ENCODE results near the gene PPFIBP1. TPM values are rescaled to one million over a fixed set of nuclear protein-coding genes. Genes with fewer than 3 reads are reported as not detected.

Gene PPFIBP1
- total and polyA plus RNA-seq, 9 of the 15 experiments (the other 6 are each of a cell fraction or from before 2014, with no cell fraction given), result 0.46 to 3.5 (median 1.8) TPM

DNA sequence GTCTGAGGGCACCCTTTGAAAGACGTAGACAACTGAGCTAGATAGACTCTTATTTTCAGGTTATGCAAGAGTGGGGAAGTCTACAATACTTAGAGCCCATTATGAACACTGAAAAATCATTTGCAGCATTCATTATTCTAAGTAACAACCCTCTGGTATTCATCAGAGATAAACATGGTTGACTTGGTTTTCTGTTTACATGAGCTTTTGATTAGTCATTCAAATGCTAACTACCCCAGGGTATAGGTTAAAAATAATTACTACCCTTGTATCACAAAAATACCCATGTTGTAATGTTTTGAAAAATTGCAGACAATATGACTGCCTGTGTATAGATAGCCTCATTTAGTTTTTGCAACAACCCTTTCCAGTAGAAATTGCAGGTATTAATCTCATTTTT, 78.5 kb downstream of the PPFIBP1 start:
- Histone ChIP-seq H3K79me2 (ENCODE audit: control insufficient read depth, insufficient read depth, low read length) (no peaks in the 10 kb centered on the region), H3K4me3 (no peak overlapping the region), H3K27ac (ENCODE audit: extremely low read depth, low read depth, low read length) (no peak overlapping the region), H3K9me1 (ENCODE audit: control insufficient read depth, insufficient read depth, low read length) (no peaks in the 10 kb centered on the region), H3K4me1 (replicated peaks in 1 of 2; ENCODE audit: control insufficient read depth in 2 of 2, insufficient read depth in 2 of 2, low read length in 2 of 2) (no peaks in the 10 kb centered on the region), H3K4me2 (ENCODE audit: insufficient read depth, low read length) (no peak overlapping the region), H2AFZ (ENCODE audit: low read depth, low read length) (no peak overlapping the region), H3K27me3 (ENCODE audit: control insufficient read depth in 2 of 2, insufficient read depth in 2 of 2, low read length in 2 of 2) (no peaks in the 10 kb centered on the region; a peak in 1 of 5 replicates), H4K20me1 (replicated peaks; ENCODE audit: control insufficient read depth, insufficient read depth, low read length) (no peaks in the 10 kb centered on the region), H3K9me3 (replicated peaks; ENCODE audit: control insufficient read depth, insufficient read depth, low read depth, low read length) (no peaks in the 10 kb centered on the region), H3K9ac (ENCODE audit: insufficient read depth in 1 of 2, low read depth in 2 of 2, low read length in 2 of 2) (no peak overlapping the region), H3K36me3 (ENCODE audit: control insufficient read depth, insufficient read depth, low read length) (no peaks in the 10 kb centered on the region)
- FAIRE-seq, result no peak
- ChIA-PET POLR2A (no interaction called here), CTCF (ENCODE audit: low intra/inter-chr PET ratio) (no interaction called here)
- no peak for DNase-seq (ENCODE audit: extremely low read depth in 1 of 4, low spot score in 3 of 4)
- in situ Hi-C loops (cut with MboI), result no loop called here
- WGBS (ENCODE audit: insufficient coverage, low coverage, missing lambda C conversion rate), result 0% methylated on average over 1 of the region's 1 CpG
- no peak for ATAC-seq
- no TSS peak for BruUV-seq (replicated peaks)
- TF ChIP-seq U2AF2 (optimal IDR thresholded peaks at IDR 0.05; ENCODE audit: low read depth, low read length) (no peak), ZNF347 (CRISPR knock-in tag; IDR thresholded peaks at IDR 0.05; ENCODE audit: low read depth) (no peak), STAT5A (IDR thresholded peaks at IDR 0.05; ENCODE audit: borderline replicate concordance, low read length) (no peak), PHB (CRISPR knock-in tag; IDR thresholded peaks at IDR 0.05) (no peak), RBFOX2 (IDR thresholded peaks at IDR 0.05; ENCODE audit: low read depth, low read length) (no peak), CBX1 (IDR thresholded peaks at IDR 0.05; ENCODE audit: low read depth) (no peak)
- TF ChIP-seq, protein P1, sequence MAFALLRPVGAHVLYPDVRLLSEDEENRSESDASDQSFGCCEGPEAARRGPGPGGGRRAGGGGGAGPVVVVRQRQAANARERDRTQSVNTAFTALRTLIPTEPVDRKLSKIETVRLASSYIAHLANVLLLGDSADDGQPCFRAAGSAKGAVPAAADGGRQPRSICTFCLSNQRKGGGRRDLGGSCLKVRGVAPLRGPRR (CRISPR knock-in tag; IDR thresholded peaks at IDR 0.05), result no peak
- TF ChIP-seq, protein P2, sequence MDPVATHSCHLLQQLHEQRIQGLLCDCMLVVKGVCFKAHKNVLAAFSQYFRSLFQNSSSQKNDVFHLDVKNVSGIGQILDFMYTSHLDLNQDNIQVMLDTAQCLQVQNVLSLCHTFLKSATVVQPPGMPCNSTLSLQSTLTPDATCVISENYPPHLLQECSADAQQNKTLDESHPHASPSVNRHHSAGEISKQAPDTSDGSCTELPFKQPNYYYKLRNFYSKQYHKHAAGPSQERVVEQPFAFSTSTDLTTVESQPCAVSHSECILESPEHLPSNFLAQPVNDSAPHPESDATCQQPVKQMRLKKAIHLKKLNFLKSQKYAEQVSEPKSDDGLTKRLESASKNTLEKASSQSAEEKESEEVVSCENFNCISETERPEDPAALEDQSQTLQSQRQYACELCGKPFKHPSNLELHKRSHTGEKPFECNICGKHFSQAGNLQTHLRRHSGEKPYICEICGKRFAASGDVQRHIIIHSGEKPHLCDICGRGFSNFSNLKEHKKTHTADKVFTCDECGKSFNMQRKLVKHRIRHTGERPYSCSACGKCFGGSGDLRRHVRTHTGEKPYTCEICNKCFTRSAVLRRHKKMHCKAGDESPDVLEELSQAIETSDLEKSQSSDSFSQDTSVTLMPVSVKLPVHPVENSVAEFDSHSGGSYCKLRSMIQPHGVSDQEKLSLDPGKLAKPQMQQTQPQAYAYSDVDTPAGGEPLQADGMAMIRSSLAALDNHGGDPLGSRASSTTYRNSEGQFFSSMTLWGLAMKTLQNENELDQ (CRISPR knock-in tag; IDR thresholded peaks at IDR 0.05; ENCODE audit: borderline replicate concordance), result no peak
- intact Hi-C loops (cut with micrococcal nuclease), result no loop called here

Data from K562 (cell line).